H1 (cell line): ENCODE data around the gene CRTAP. TPM values are rescaled to one million over a fixed set of nuclear protein-coding genes. Genes with fewer than 3 reads are reported as not detected.

Source experiments
- CTCF ChIA-PET: fragments of 300-600 bp; sonication (Branson Sonifier 250); formaldehyde crosslinking; loops from one replicate; lab custom pipeline; 2021; ENCODE audit not compliant: partially characterized antibody; lab: Charles Lee
- POLR2A ChIA-PET: fragments of 300-600 bp; sonication (Branson Sonifier 250); formaldehyde crosslinking; loops from one replicate; lab custom pipeline; 2021; ENCODE audit warnings: inconsistent platforms; ENCODE audit not compliant: partially characterized antibody; lab: Charles Lee
- DNase-seq, 2 experiments: peaks; one replicate each; pipeline versions ENCODE4 v3.0.0 to v3.0.0-alpha.2; 2010 to 2022; ENCODE audit warnings: low spot score in 2 of 2, low read depth in 1 of 2, mixed read lengths in 1 of 2
- FAIRE-seq: peaks from 2 replicates; lab custom pipeline; 2011; peaks lifted over from hg19 to GRCh38; lab: Jason Lieb, UNC
- H2AFZ ChIP-seq: 2 replicates; pipeline ENCODE4 v1.8.1; 2012; ENCODE audit warnings: low read length, inconsistent platforms
- H2AK5ac ChIP-seq: 2 replicates; pipeline ENCODE4 v1.6.1; 2013; ENCODE audit warnings: low read depth, low read length
- H2BK120ac ChIP-seq: replicated peaks from 2 replicates; pipeline ENCODE3; 2013; ENCODE audit warnings: low read depth, low read length, inconsistent platforms
- H2BK12ac ChIP-seq: 2 replicates; pipeline ENCODE4 v1.6.1; 2013; ENCODE audit warnings: low read depth, low read length
- H2BK15ac ChIP-seq: 2 replicates; pipeline ENCODE4 v1.6.1; 2013; ENCODE audit warnings: low read length
- H2BK20ac ChIP-seq: 2 replicates; pipeline ENCODE4 v1.6.1; 2013; ENCODE audit warnings: low read length
- H2BK5ac ChIP-seq: 2 replicates; pipeline ENCODE4 v1.6.1; 2013; ENCODE audit warnings: low read depth, low read length
- H3K14ac ChIP-seq: 2 replicates; pipeline ENCODE4 v1.6.1; 2013; ENCODE audit warnings: inconsistent platforms; ENCODE audit not compliant: insufficient read length
- H3K18ac ChIP-seq: 2 replicates; pipeline ENCODE4 v1.6.1; 2013; ENCODE audit warnings: low read length; ENCODE audit errors: extremely low read depth
- H3K23ac ChIP-seq: 2 replicates; pipeline ENCODE4 v1.6.1; 2013; ENCODE audit warnings: inconsistent platforms; ENCODE audit not compliant: insufficient read length
- H3K23me2 ChIP-seq: 2 replicates; pipeline ENCODE4 v1.6.1; 2013; ENCODE audit warnings: low read depth, low read length
- H3K27ac ChIP-seq: 2 replicates; pipeline ENCODE4 v1.6.1; 2011; ENCODE audit warnings: low read depth, low read length, inconsistent platforms
- H3K27me3 ChIP-seq, 4 experiments: replicated peaks in 1 of 4; 1 replicate in 1 of 4; 2 replicates in 3 of 4; pipeline versions ENCODE4 v1.6.1 to v1.8.1; 2011 to 2013; ENCODE audit warnings: low read length in 3 of 4, mild to moderate bottlenecking in 3 of 4, inconsistent platforms in 2 of 4, mixed read lengths in 2 of 4, moderate library complexity in 1 of 4; ENCODE audit not compliant: control insufficient read depth in 3 of 4, insufficient read depth in 3 of 4; ENCODE audit errors: extremely low read depth in 1 of 4
- H3K36me3 ChIP-seq, 4 experiments: 2 replicates each; pipeline versions ENCODE4 v1.6.1 to v1.8.1; 2011 to 2013; ENCODE audit warnings: mild to moderate bottlenecking in 4 of 4, low read length in 3 of 4, moderate library complexity in 2 of 4, control low read depth in 1 of 4, inconsistent platforms in 1 of 4; ENCODE audit not compliant: insufficient read depth in 4 of 4, control insufficient read depth in 2 of 4
- H3K4ac ChIP-seq: replicated peaks from 2 replicates; pipeline ENCODE3; 2013; ENCODE audit warnings: low read length, low read depth, mixed read lengths, inconsistent platforms; ENCODE audit not compliant: insufficient read length
- H3K4me1 ChIP-seq, 4 experiments: replicated peaks in 1 of 4; 1 replicate in 1 of 4; 2 replicates in 3 of 4; pipeline versions ENCODE4 v1.6.1 to v1.8.1; 2011 to 2013; ENCODE audit warnings: low read length in 3 of 4, inconsistent platforms in 2 of 4, mixed read lengths in 1 of 4; ENCODE audit not compliant: insufficient read depth in 4 of 4, control insufficient read depth in 3 of 4
- H3K4me2 ChIP-seq, 2 experiments: 2 replicates each; pipeline versions ENCODE4 v1.6.1 to v1.8.1; 2011 to 2013; ENCODE audit warnings: low read depth in 2 of 2, low read length in 2 of 2, control low read depth in 1 of 2, inconsistent platforms in 1 of 2, mild to moderate bottlenecking in 1 of 2; ENCODE audit not compliant: insufficient read depth in 1 of 2
- H3K4me3 ChIP-seq, 4 experiments: fragments of 200-600, 300-600 bp in 1 of 4; sonication (generic), shearing (Covaris generic), sonication (Bioruptor Twin) in 1 of 4; 2 replicates each; pipeline versions ENCODE4 v1.5.1 to v1.8.1; 2011 to 2016; ENCODE audit warnings: low read length in 4 of 4, low read depth in 3 of 4, control low read depth in 2 of 4, inconsistent platforms in 2 of 4, mild to moderate bottlenecking in 2 of 4, mixed read lengths in 1 of 4, moderate library complexity in 1 of 4; ENCODE audit not compliant: insufficient read depth in 2 of 4; ENCODE audit errors: extremely low read depth in 1 of 4
- H3K56ac ChIP-seq: replicated peaks from 2 replicates; pipeline ENCODE3; 2013; ENCODE audit warnings: low read depth, mild to moderate bottlenecking, mixed read lengths, low read length, inconsistent platforms; ENCODE audit not compliant: insufficient read length
- H3K79me1 ChIP-seq: 2 replicates; pipeline ENCODE4 v1.6.1; 2013; ENCODE audit warnings: low read depth, low read length, control low read depth
- H3K79me2 ChIP-seq, 2 experiments: 2 replicates each; pipeline versions ENCODE4 v1.6.1 to v1.8.1; 2012 to 2013; ENCODE audit warnings: low read length in 2 of 2, mild to moderate bottlenecking in 2 of 2, inconsistent platforms in 1 of 2; ENCODE audit not compliant: insufficient read depth in 2 of 2, control insufficient read depth in 1 of 2
- H3K9ac ChIP-seq, 4 experiments: replicated peaks in 1 of 4; 1 replicate in 1 of 4; 2 replicates in 3 of 4; pipeline versions ENCODE4 v1.6.1 to v1.8.1; 2011 to 2013; ENCODE audit warnings: low read depth in 3 of 4, low read length in 3 of 4, control low read depth in 2 of 4, mild to moderate bottlenecking in 2 of 4, moderate library complexity in 2 of 4, inconsistent platforms in 1 of 4; ENCODE audit errors: extremely low read depth in 1 of 4
- H3K9me3 ChIP-seq, 2 experiments: 2 replicates each; pipeline versions ENCODE4 v1.6.1 to v1.8.1; 2012 to 2013; ENCODE audit warnings: mild to moderate bottlenecking in 2 of 2, moderate library complexity in 2 of 2, control low read depth in 1 of 2, inconsistent platforms in 1 of 2, low read depth in 1 of 2, low read length in 1 of 2, mixed read lengths in 1 of 2; ENCODE audit not compliant: insufficient read depth in 2 of 2
- H4K20me1 ChIP-seq, 2 experiments: replicated peaks in 1 of 2; 2 replicates each; pipeline versions ENCODE3 to v1.8.1; 2011 to 2013; ENCODE audit warnings: inconsistent platforms in 2 of 2, low read length in 2 of 2, mild to moderate bottlenecking in 1 of 2; ENCODE audit not compliant: insufficient read depth in 2 of 2, control insufficient read depth in 1 of 2
- H4K5ac ChIP-seq: 2 replicates; pipeline ENCODE4 v1.6.1; 2013; ENCODE audit warnings: low read length, low read depth, mixed read lengths, inconsistent platforms; ENCODE audit not compliant: insufficient read length
- H4K8ac ChIP-seq: 2 replicates; pipeline ENCODE4 v1.8.0; 2013; ENCODE audit warnings: mild to moderate bottlenecking, moderate library complexity, low read length, inconsistent platforms; ENCODE audit not compliant: insufficient read depth; ENCODE audit errors: extremely low read depth
- H4K91ac ChIP-seq: replicated peaks from 2 replicates; pipeline ENCODE3; 2013; ENCODE audit warnings: low read length, mixed read lengths, inconsistent platforms; ENCODE audit not compliant: insufficient read length
- POLR2A ChIP-seq, 2 experiments: IDR thresholded peaks; 1 replicate in 1 of 2; 2 replicates in 1 of 2; pipeline ENCODE4 v1.6.1; 2011; ENCODE audit warnings: low read depth in 2 of 2, low read length in 2 of 2, mild to moderate bottlenecking in 2 of 2; ENCODE audit errors: control extremely low read depth in 1 of 2
- POU5F1 ChIP-seq: IDR thresholded peaks from 2 replicates; pipeline ENCODE4 v1.6.1; 2011; ENCODE audit warnings: low read depth, mild to moderate bottlenecking, low read length, moderate library complexity
- SIRT6 ChIP-seq: IDR thresholded peaks from one replicate; pipeline ENCODE4 v1.7.1; 2012; ENCODE audit warnings: low read length, inconsistent platforms
- SP1 ChIP-seq: IDR thresholded peaks from 2 replicates; pipeline ENCODE4 v1.6.1; 2011; ENCODE audit warnings: low read depth, low read length
- TAF7 ChIP-seq: optimal IDR thresholded peaks from 2 replicates; pipeline ENCODE3; 2011; ENCODE audit warnings: low read depth, mild to moderate bottlenecking, inconsistent platforms, low read length, moderate library complexity, borderline replicate concordance
- WGBS, 2 experiments: shearing (Covaris generic) in 1 of 2; methylation state at CpG; one replicate each; pipeline versions ENCODE4 v1.1.6 to v1.1.7; 2013 to 2015; ENCODE audit warnings: low lambda C conversion rate in 2 of 2, mixed read lengths in 2 of 2, inconsistent platforms in 1 of 2, low coverage in 1 of 2, missing lambda C conversion rate in 1 of 2; ENCODE audit not compliant: insufficient replicate concordance in 2 of 2, insufficient coverage in 1 of 2, insufficient read length in 1 of 2; ENCODE audit errors: extremely low coverage in 1 of 2, missing lambda C conversion rate in 1 of 2; 5-methylcytosine and 5-hydroxymethylcytosine counted together
- polyA plus RNA-seq, 7 experiments: library from polyadenylated mRNA; depleted of rRNA in 3 of 7; stranded (reverse) in 5 of 7; unstranded in 2 of 7; fragments of >200 nt in 5 of 7; fragments of 200-250 nt in 2 of 7; gene quantifications; 1 replicate in 5 of 7; 2 replicates in 1 of 7; 4 replicates in 1 of 7; pipeline versions ENCODE4 v1.2.1 to v1.2.3, GENCODE V29; 2011 to 2013; ENCODE audit warnings: missing spikeins in 2 of 7, mixed read lengths in 2 of 7
- total RNA-seq: library from RNA; stranded (reverse); fragmentation: NEBNext Ultra II Directional; extraction: Animal tissue kit (Norgen Biotek cat#: 25700); gene quantifications from 2 replicates; pipeline ENCODE4 v1.2.1, GENCODE V29; 2021

CRTAP gene
- total and polyA plus RNA-seq, 2 of the 8 experiments (the other 6 are each of a cell fraction or from before 2014, with no cell fraction given): 159 to 188 TPM

GRCh38 chr3:33104803-33105202 is 9.0 kb upstream of the CRTAP start:
- no peak overlapping the region for H3K4ac ChIP-seq
- H2AFZ ChIP-seq: no peak overlapping the region
- no peak overlapping the region for H3K4me3 ChIP-seq
- no peak overlapping the region for H3K14ac ChIP-seq
- 89% methylated on average over 3 of the region's 3 CpGs; no CpG with 5 or more reads in 1 of the 2 experiments for WGBS, 2 experiments
- no peak overlapping the region for H3K56ac ChIP-seq
- no peak overlapping the region for H4K91ac ChIP-seq
- no peak overlapping the region for H4K8ac ChIP-seq
- H3K23ac ChIP-seq: no peak overlapping the region
- H2BK120ac ChIP-seq: no peak overlapping the region
- ChIA-PET POLR2A (no interaction called here), CTCF (interaction anchor here (0.6 to 1.3 kb wide), 2 partner anchors 27 to 156 kb away, joined by 3 to 5 read pairs; no protein-coding TSS in a partner anchor)
- H3K9ac ChIP-seq: no peak overlapping the region
- no peak overlapping the region for H3K27ac ChIP-seq
- H3K27me3 ChIP-seq: no peaks in the 10 kb centered on the region
- H2BK15ac ChIP-seq: no peak overlapping the region
- no peaks in the 10 kb centered on the region for H3K9me3 ChIP-seq
- H3K23me2 ChIP-seq: no peaks in the 10 kb centered on the region
- H3K36me3 ChIP-seq: no peaks in the 10 kb centered on the region
- H3K79me1 ChIP-seq: no peaks in the 10 kb centered on the region
- H2BK12ac ChIP-seq: no peak overlapping the region
- no peak overlapping the region for H2BK20ac ChIP-seq
- H3K18ac ChIP-seq: no peak overlapping the region
- TF ChIP-seq POU5F1 (no peak), POLR2A (IDR thresholded peaks at IDR 0.05; ENCODE audit: control extremely low read depth in 1 of 2, low read depth in 2 of 2, low read length in 2 of 2) (no peak), SP1 (no peak), TAF7 (no peak), SIRT6 (no peak)
- H3K4me2 ChIP-seq: no peak overlapping the region
- no peaks in the 10 kb centered on the region for H4K20me1 ChIP-seq
- H4K5ac ChIP-seq: no peak overlapping the region
- no peaks in the 10 kb centered on the region for H3K79me2 ChIP-seq
- H2AK5ac ChIP-seq: no peak overlapping the region
- DNase-seq (no peak), FAIRE-seq (no peak)
- H3K4me1 ChIP-seq: no peaks in the 10 kb centered on the region
- H2BK5ac ChIP-seq: no peak overlapping the region
